Measurements from ENCODE around the gene PHETA2. TPM values are rescaled to one million over a fixed set of nuclear protein-coding genes. Genes with fewer than 3 reads are reported as not detected.
"Not testable (repeated sequence)": the region's sequence is repeated elsewhere in the genome, so short reads cannot be mapped to it uniquely, and the experiment has no call there.

The PHETA2 gene
- total RNA-seq, 1 donor from 2014 or later = 15.4 TPM

DNA sequence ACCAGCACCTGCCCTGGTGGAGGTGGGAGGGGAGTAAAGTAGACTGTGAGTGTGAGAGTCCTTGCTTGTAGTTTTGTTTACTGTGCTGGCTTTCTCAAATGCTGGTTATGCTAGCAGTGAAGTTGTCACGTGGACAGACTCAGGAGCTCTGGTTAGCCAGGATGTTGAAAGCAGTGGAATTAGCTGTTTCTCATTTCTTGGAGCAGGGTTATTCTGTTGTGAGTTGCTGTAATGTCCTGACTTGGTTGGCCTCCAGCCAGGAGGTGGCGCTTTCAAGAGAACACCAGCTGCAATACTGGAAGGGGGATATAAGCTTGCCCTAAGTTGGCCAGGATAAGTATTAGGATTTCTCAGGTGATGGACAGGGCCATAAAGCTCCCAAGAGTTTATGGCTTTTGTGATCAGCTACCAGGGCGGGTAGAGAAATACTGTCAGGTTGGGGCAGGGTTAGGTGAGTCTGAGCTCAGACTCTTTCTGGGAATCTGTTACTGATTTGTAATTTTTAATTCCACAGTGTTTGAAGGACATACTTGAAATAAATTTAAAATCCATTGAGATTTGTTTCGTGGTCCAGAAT is 42.9 kb downstream of the PHETA2 start:
- Histone ChIP-seq H3K27ac (no peak overlapping the region), H3K36me3 (no peaks in the 10 kb centered on the region), H3K27me3 (no peaks in the 10 kb centered on the region), H3K4me3 (no peak overlapping the region), H3K4me1 (peaks cover 14% of the 10 kb centered on the region), H3K9me3 (peaks cover 8% of the 10 kb centered on the region)
- intact Hi-C loops (cut with DNase I) = no loop called here
- TF ChIP-seq, protein P1, sequence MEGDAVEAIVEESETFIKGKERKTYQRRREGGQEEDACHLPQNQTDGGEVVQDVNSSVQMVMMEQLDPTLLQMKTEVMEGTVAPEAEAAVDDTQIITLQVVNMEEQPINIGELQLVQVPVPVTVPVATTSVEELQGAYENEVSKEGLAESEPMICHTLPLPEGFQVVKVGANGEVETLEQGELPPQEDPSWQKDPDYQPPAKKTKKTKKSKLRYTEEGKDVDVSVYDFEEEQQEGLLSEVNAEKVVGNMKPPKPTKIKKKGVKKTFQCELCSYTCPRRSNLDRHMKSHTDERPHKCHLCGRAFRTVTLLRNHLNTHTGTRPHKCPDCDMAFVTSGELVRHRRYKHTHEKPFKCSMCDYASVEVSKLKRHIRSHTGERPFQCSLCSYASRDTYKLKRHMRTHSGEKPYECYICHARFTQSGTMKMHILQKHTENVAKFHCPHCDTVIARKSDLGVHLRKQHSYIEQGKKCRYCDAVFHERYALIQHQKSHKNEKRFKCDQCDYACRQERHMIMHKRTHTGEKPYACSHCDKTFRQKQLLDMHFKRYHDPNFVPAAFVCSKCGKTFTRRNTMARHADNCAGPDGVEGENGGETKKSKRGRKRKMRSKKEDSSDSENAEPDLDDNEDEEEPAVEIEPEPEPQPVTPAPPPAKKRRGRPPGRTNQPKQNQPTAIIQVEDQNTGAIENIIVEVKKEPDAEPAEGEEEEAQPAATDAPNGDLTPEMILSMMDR (IDR thresholded peaks at IDR 0.05) = no peak
- DNase-seq (peak; percentile 79), ATAC-seq (peak; percentile 74)

DNA sequence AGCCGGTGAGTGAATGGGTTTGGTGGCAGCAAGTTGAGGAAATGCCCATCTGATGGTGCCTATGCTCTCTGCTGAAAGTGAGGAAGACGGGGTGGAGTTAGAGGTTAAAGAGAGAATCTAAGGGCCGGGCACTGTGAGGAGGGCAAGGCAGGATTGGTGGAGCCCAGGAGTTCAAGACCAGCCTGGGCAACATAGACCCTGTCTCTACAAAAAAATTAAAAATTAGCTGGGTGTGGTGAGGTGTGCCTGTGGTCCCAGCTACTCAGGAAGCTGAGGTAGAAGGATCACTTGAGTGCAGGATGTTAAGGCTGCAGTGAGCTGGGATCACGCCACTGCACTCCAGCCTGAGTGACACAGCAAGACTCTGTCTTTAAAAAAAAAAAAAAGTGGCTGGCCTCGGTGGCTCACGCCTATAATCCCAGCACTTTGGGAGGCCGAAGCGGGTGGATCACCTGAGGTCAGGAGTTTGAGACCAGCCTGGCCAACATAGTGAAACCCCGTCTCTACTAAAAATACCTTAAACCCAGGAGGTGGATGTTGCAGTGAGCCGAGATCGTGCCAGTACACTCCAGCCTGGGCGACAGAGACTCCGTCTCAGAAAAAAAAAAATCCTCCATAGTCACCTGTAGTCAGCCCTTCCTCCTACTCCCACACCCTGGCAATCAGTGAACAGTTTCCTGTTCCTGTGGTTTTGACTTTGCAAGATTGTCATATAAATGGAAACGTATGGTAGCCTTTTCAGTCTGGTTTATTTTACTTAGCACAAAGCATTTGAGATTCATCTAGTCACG is 46.4 kb downstream of the PHETA2 start:
- H3K4me3 ChIP-seq; H3K27ac ChIP-seq; intact Hi-C loops (cut with DNase I); DNase-seq; H3K9me3 ChIP-seq; H3K36me3 ChIP-seq; H3K27me3 ChIP-seq: not testable (repeated sequence)
- ATAC-seq = peak; percentile 40
- H3K4me1 ChIP-seq = peaks cover 14% of the 10 kb centered on the region

DNA sequence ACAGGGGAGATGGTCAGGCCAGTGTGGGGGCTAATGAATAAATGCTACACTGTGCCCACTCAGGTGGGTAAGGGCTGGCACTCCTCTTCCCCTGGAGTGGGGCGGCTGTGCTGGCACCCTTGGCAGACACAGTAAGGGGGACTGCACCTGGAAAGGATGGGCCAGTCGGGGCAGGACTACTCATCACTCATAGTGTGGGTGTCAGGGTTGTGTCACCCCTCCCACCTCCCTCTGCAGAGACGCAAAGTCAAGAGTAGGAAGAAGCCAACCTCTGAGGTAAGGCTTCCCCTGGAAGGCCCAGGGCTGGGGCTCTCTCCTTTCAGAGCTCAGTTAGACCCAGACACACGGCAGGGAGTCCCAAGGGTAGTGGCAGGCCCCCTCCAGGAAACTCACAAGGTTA is 49.5 kb downstream of the PHETA2 start:
- H3K27ac ChIP-seq = not testable (repeated sequence)

DNA sequence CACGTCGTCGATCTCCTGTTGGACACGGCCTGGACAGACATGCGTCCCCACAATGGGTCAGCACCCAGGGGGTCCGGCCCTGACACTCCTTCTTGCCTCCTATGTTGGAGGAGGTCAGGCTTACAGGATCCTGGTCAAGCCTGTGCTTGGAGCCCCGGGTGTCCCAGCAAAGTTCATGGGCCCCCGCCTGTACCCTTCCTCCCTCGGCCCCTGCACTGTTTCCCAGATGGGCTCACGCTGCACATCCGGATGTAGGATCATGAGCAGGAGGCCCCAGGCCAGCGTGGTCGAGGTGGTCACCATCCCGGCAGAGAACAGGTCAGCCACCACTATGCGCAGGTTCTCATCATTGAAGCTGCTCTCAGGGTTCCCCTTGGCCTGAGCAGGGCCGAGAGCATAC is 53.6 kb downstream of the PHETA2 start:
- no peak overlapping the region for H3K27ac ChIP-seq
- DNase-seq = no peak
- H3K27me3 ChIP-seq = no peaks in the 10 kb centered on the region
- TF ChIP-seq, protein P1 (IDR thresholded peaks at IDR 0.05) = no peak
- no peaks in the 10 kb centered on the region for H3K4me1 ChIP-seq
- no peak for ATAC-seq
- H3K9me3 ChIP-seq = no peaks in the 10 kb centered on the region
- intact Hi-C loops (cut with DNase I) = no loop called here
- H3K36me3 ChIP-seq = no peaks in the 10 kb centered on the region
- H3K4me3 ChIP-seq = no peak overlapping the region

More for the DNA sequence above, 49.5 kb downstream of the PHETA2 start:
- H3K4me1 ChIP-seq; H3K4me3 ChIP-seq; H3K27me3 ChIP-seq; DNase-seq; intact Hi-C loops (cut with DNase I); H3K36me3 ChIP-seq; H3K9me3 ChIP-seq; ATAC-seq: not testable (repeated sequence)

DNA sequence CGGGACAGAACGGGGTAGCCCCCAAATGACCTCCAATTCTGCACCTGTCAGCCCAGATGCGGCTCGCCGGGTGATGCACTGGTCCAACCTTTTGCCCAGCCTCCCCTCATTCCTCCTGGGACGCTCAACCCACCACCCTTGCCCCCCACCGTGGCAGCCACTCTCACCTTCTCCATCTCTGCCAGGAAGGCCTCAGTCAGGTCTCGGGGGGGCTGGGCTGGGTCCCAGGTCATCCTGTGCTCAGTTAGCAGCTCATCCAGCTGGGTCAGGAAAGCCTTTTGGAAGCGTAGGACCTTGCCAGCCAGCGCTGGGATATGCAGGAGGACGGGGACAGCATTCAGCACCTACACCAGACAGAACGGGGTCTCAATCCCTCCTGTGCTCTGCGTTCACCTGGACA is 54.0 kb downstream of the PHETA2 start:
- H3K27me3 ChIP-seq; H3K4me1 ChIP-seq; H3K9me3 ChIP-seq; DNase-seq; H3K27ac ChIP-seq; H3K4me3 ChIP-seq; ATAC-seq; intact Hi-C loops (cut with DNase I); H3K36me3 ChIP-seq: not testable (repeated sequence)

Other genes starting within 250 kb of the PHETA2 start
- gene SREBF2, start 241.1 kb upstream of the PHETA2 start, total RNA-seq = 156 TPM
- not detected for gene SHISA8, start 159.2 kb upstream of the PHETA2 start, total RNA-seq
- 0.23 TPM for gene TNFRSF13C, start 147.4 kb upstream of the PHETA2 start, total RNA-seq
- 1.3 TPM for gene CENPM, start 127.1 kb upstream of the PHETA2 start, total RNA-seq
- 3.2 TPM for gene SEPTIN3, start 104.8 kb upstream of the PHETA2 start, total RNA-seq
- gene WBP2NL, start 75.5 kb upstream of the PHETA2 start, total RNA-seq = 1.3 TPM
- 28.6 TPM for gene NAGA, start 3.4 kb upstream of the PHETA2 start, total RNA-seq
- gene SMDT1, start 5.5 kb downstream of the PHETA2 start, total RNA-seq = 113 TPM
- 46.2 TPM for gene NDUFA6, start 16.5 kb downstream of the PHETA2 start, total RNA-seq
- 1.0 TPM for gene CYP2D6, start 56.6 kb downstream of the PHETA2 start, total RNA-seq
- 47.4 TPM for gene TCF20, start 196.4 kb downstream of the PHETA2 start, total RNA-seq